GM19023 (cell line): ENCODE measurements around the gene GRIN2C.
"Not testable (repeated sequence)": the region's sequence is repeated elsewhere in the genome, so short reads cannot be mapped to it uniquely, and the experiment has no call there.

Source experiments
- ATAC-seq: cut with Tn5 transposase; IDR thresholded peaks from one replicate; pipeline ENCODE4 v1.9.1; 2021; ENCODE audit warnings: mild to moderate bottlenecking, moderate library complexity; ENCODE audit not compliant: unreplicated experiment

GRIN2C gene

DNA sequence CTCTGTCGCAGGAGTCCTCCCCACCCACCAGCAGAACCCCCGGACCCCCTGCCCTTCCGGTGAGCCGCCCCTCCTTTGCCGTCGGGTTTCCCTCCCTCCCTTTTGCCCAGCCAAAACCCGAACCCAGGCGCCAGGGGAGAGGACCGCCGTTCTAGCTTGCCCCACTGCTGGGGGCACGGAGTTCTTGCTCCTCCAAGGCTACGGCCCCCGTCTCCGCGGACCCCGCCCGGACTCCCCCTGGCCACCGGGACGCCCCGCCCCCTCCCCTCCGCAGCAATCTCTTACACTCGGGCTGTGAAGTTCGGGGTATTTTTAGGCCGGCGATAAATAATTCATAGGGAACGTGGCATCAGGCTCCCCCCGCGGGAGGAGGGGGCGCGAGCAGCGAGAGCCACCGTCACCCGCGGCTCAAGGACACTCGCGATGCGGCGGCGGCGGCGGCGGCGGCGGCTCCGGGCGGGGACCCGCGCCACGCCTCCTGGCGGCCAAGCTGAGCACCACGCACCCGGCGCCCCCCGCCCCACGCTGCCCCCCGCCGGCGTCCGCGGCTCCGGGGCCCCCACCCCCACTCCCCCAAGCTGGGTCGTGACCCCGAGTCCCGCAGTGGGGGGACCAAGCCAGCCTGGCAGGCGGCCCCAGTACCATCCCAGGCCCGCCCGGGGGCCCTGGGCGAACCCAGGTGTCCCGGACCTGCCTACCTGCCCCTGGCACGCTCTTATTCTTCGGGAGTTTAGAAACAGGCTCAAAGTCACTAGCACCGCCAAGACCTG lies at the start of gene GRIN2C:
Gene GRIN2C (minus strand): TSS at position 427 of the 770 bp plus-strand sequence. CDS start 4,793 bp downstream, outside the sequence.
- no peak for ATAC-seq

DNA sequence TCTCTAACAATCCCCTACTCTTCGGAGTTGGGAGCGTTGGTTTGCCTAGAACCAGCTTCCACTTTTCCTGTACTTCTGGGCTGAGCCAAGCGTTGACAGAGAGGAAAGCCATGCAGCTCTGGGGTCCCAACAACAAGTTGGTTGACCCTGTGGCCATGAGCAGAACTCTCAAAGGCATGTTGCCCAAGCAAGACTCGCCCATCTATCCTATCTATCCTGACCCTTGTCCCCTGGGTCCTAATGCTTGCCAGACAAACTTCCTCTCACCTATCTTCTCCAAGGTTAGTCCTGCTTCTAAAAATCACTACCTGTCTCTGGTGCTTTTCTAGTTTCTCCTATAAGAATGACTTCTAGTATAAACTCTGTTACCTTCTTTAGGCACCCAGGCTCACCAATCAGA lies 49.4 kb upstream of the GRIN2C start:
- ATAC-seq: not testable (repeated sequence)

DNA sequence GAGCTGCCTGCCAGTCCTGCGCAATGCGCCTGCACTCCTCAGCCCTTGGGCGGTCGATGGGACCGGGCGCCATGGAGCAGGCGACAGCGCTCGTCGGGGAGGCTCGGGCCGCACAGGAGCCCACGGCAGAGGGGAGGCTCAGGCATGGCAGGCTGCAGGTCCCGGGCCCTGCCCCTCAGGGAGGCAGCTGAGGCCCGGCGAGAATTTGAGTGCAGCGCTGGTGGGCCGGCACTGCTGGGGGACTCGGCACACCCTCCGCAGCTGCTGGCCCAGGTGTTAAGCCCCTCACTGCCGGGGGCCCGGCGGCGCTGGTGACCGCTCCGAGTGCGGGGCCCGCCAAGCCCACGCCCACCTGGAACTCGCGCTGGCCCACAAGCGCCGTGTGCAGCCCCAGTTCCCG lies 47.3 kb upstream of the GRIN2C start:
- no peak for ATAC-seq

DNA sequence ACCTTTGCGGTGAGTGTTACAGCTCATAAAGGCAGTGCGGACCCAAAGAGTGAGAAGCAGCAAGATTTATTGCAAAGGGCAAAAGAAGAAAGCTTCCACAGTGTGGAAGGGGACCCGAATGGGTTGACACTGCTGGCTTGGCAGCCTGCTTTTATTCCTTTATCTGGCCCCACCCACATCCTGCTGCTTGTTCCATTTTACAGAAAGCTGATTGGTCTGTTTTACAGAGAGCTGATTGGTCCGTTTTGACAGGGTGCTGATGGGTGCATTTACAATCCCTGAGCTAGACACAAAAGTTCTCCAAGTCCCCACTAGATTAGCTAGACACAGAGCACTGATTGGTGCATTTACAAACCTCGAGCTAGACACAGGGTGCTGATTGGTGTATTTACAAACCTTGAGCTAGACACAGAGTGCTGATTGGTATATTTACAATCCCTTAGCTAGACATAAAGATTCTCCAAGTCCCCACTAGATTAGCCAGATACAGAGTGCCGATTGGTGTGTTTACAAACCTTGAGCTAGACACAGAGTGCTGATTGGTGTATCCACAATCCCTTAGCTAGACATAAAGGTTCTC lies 46.6 kb upstream of the GRIN2C start:
- ATAC-seq: not testable (repeated sequence)

DNA sequence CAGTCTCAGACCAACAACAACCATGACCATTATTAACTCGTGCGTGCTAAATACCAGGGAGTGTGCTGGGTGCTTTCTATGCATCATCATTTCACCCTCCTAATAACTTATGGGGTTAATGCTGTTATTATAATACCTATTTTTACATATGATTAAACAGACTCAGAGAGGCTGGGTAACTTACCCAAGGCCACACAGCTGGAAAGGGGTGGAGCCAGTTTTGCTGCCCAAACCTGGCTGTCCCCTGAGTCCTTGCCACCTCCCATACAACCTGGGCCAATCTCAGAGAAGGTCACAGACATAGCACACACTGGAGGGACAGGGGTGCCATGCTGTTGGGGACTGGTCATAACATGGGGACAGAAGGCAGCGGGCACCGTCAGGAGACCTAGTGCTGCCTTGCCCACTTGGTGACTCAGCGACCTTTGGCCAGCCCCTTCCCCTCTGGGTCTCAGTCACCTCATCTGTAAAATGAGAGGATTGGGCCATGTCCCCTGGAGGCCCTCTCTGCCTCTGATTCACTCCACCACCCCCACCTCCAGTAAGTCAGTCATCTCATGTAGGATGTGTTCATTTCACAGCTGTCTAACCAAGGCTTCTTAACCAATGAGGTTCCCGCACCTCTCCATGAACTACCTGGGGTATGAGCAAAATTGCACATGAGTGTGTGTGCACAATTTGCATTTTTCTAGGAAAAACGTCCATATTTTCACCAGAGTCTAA lies 45.2 kb upstream of the GRIN2C start:
- ATAC-seq: no peak

DNA sequence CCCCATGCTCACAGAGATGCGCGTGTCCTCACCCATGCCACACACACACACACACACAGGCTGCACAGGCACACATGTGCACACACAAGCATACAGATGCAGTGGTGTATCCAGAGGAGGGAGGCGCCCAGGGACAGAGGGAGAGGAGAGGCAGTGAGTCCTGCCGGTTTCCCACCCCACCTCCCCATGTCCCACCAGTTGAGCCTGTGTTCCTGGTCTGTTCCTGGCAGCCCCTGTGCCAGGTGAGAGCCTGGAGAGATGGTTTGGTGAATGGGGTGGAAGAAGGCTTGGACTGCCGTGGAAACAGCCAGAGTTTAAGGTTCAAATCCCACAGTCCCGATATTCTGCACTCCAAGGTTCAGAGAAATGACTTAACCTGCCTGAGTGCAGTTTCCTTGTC lies 44.0 kb upstream of the GRIN2C start:
- ATAC-seq: no peak

DNA sequence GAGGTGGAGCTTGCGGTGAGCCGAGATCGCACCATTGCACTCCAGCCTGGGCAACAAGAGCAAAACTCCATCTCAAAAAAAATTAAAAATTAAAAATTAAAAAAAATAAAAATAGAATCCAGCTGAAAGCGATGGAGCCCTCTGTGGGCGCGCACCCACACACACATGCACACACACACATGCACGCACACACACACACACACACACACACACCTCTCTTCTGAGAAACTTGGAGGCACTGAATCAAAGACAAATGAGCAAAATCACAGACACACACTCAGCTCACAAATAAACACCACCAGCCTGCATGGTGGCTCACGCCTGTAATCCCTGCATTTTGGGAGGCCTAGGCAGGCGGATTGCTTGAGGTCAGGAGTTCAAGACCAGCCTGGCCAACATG lies 43.3 kb upstream of the GRIN2C start:
- ATAC-seq: no peak

DNA sequence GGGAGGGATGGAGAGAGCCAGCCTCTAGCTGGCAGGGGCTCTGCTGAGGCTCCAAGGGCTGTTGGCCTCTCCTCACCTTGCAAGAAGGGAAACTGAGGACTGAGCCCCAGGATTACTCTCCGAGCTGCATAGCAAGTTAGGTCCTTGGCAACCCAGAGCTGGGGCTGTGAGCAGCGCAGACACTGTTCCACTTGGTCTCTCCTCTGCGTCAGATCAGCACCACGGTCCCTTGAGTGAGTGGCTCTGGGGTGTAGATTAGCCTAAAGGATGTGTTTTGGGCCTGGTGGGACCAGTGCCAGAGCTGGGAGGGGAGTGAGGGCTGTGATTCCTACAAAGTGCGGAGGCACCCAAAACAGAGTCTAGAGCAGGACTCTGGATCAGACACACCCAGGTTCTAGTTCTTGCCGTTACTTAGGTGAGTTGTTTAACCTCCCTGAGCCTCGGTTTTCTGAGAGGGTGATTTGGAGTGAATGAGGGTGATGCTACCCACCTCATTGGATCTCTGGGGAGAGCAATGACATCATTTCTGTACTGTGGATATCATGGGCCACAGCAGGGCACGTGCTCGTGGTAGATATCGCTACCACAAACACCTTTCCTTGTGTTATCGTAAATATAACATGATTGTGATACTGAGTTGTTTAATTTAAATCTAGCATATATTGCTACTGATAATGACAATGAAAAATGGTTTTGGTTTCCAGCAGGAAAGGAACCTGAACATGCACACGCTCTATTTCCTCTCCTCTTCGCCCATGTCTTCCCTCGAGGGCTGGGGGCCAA lies 41.9 kb upstream of the GRIN2C start:
- ATAC-seq: no peak

DNA sequence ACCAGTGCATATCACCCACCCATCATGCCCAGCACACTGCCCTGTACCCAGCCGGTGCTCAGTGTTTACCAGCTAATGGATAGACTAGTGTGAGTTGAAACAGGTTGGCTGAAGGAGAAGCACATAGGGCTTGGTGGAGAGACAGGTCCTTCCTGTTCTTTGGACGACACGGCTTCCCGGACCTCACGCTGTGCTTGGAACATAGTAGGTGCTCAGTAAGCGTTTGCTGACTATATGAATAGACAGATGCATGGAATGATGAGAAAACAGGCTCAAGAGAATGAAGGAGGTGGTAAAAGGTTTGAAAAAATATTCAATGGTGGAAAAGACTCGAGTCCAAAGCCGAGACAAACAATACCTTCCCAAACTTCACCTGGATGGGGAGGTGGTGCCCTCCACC lies 40.5 kb upstream of the GRIN2C start:
- ATAC-seq: no peak

DNA sequence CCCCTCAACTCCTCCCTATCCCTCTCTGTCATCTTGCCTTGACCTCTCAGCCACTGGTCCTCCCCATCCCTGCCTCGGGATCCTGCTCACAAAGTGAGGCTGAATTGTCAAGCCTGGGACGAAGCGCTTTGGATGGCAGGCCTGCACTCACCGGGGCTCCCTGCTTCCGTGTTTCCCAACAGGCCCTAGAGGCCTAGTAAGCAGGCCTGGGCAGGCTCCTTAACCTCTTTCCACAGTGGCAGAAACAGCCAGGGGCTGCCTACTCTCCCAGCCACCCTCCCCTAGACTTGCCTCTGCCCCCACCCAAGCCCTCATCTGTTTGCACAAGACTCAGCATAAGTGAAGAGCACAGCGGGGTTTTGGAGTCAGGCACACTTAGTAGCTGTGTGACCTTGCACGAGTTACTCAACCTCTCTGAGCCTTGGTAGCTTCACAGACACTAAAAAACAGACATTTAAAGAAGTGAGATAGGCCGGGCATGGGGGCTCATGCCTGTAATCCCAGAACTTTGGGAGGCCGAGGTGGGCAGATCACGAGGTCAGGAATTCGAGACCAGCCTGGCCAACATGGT lies 38.8 kb upstream of the GRIN2C start:
- ATAC-seq: no peak

DNA sequence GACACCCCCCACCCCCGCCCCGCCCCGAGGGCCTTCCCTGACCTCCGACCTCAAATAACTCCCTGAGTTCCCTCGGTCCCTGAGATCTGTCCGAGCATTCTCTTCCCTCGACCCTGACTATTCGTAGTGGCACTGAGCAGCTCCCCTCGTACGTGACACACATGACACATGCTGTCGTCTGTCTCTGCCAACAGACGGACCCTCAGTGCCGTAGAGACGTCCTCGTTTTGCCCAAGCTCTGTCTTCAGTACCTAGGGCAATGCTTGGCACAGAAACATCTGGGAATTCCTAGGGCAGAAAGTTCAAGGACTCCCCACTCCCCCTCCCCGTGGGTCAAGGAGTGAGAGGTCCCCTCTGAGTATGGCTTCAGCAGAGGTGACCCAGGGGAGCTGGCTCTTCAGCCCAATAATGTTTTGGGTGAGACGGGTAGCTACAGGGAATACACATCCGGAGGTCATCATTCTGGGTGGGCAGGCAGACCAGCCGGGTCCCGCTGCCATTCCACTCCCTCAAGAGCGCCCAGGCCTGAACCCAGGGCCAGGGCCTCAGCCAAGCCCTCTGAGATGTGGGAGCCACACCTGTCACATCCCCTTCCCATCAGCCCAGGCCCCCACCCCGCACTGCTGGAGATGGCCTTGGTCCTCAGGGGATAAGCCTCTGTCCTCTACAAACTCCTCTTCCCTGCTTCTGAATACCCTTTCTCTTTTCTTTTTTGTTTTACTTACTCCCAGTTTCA lies 34.4 kb upstream of the GRIN2C start:
- no peak for ATAC-seq

DNA sequence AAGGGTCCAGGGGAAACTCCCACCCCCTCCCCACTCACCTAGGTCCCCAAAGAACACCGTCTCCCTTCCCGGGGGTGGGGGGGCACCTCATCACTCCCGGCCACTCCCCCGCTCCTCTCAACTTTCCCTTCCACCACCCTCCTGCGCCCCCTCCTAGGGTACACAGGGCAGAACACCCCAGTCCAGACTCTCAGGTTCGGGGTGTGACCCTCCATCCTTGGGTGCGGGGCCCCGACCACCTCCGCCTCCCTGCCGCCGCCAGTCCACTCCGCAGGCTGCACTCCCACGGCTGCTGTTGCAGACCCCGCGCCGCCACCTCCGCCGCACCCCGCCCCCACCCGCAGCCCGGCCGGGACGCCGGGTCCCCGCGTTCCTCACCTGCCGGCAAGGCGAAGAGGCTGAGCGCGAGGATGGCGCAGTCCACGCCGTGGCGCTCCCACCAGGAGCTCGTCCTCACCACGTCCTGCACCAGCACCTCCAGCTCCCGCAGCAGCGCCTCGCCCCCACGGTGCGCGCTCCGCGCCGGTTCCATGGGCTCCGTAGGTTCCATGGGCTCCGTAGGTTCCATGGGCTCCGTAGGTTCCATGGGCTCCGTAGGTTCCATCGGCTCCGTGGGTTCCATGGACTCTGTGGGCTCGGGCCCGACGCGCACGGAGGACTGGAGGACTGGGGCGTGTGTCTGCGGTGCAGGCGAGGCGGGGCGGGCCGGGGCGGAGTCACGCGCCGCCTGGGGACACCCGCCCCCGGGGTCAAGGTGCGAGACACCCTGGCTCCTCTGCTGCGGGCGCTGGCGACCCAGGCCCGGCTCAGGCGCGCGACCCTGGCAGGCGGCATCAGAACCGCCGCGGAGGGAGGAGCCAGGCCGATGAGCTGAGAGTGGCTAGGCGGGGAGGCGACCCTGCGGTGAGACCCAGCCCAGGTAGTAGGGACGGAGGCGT lies 33.6 kb upstream of the GRIN2C start, which contains the start of gene FADS6:
Gene FADS6 (minus strand): TSS at position 660 of the 938 bp plus-strand sequence. CDS start 38 bp downstream, at position 622.
- ATAC-seq: no peak

DNA sequence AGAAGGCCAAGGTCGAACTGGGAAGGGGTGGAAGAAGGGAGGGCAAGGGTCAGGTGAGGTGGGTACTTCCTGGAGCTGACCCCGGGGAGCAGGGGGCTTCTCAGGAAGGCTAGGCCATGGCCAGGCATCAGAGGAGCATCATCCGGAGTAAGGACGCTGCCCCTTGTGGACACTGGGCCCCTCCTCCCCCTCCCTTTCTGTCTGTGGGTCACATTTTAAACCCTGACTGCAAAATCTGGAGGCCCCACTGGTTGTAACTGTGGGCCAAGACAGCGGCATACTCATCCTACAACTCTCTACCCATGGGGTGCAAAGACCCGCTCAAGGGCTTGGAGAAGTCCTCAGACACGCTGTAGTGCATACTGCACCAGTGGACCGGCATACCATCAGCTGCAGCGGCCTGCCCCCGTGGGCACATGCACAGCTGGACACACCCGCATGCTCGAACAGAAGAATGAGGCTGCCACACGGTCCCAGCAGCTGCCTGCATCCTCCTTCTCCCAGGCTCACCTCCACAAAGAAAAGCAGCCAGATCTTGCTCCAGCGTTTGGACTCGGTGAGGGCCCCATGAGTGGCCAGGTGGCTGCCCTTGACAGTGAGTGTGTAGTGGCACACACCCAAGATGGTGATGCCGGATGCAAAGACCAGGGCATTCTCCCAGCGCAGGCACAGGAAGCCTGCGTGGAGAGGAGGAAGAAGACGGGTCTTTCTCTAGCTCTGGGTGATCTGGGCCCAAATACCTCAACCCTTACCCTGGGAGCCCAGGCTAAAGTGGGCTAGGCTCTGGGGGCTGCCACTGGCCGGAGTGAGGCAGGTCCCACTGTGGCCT lies 32.5 kb upstream of the GRIN2C start:
- no peak for ATAC-seq

DNA sequence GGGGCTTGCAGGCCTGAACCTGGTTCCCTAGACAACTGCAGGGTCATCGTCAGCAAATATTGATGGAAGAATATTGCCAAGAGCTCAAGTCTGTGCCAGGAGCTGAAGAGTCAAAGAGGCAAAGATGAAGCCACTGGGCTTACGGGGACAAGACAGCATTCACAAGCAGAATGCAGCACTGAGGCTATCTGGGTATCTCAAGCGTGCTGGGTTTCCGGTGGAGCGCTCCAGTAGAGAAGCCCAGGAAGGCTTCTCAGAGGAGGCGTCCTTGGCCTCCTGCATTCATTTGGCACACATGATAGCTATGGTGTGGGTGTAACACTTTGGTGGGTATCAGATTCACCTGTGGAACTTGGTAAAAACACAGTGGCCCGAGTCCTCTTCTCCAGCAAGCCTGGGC lies 30.9 kb upstream of the GRIN2C start:
- ATAC-seq: no peak

DNA sequence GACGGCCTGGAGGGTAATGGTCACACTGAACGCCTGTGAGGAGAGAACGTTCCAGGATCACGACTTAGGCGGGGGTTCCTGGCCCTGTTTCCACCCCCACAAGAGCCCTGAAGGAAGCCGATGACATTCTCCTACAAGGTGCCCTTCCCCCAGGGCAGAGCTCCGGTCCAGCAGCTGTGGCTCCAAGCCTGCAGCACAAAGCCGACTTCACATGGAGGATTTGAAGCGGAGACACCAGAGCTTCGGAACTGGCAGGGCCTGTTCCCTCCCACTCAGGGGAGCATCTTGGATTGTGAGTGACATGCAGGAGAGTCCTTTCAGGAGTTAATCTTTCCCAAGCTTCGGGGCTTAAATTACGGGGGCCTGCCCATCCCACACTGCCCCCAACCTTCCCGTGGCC lies 28.8 kb upstream of the GRIN2C start:
- no peak for ATAC-seq

DNA sequence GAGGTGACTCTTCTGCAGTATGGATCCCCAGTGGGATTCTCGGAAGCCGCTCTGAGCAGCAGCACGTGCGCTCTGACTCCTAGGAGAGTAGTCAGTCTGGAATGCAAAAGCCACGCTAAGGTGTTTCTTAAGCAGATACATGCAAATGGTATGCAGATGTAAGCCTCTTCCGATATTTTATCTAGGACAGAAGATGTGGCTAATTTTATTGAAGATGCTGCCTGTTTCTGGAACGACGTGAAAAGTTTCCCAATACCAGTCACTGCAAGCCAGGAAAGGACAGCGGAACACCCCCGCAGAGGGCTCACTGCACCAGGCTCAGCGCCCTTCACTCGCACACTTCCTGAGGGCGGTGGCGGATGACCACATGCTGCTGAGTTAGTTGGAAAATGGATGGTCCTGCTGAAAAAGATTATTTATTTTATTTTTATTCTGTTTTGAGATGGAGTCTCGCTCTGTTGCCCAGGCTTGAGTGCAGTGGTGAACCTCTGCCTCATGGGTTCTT lies 23.6 kb upstream of the GRIN2C start:
- no peak for ATAC-seq

DNA sequence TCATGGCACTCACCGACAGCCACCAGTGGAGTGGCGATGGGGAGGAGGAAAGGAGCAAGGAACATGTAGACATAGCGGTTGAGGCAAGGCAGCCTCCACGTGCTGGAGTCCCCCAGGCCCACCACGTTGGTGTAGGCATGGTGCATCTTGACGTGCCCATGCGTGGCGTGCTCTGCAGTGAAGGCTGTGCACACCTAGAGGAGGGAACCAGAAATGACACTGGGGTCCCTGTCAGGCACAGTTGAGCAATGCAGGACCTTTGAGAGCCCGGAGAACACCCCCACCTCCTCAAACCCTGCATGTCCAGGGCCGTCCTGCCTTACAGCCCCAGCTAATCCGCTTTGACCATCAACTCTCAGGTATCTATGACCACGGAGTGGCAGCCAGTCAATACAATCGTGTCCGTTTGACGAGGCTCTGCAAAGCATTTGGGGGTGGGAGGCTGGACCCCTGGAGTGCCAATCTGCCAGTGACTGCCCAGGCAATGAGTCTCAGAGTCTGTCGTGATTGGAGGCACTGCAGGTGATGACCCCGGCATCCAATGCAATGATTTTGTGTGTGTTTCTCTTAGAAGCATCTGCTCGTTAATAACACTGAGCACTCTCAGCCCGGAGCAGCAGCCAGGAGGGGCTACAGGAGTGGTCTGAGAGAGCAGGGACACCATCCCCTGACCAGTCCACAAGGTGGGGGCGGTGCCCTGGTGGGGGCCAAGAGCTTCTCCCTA lies 23.0 kb upstream of the GRIN2C start:
- ATAC-seq: no peak
